Upper lobe of left lung (tissue), 4 donors: ENCODE data around the gene AZGP1.

Source experiments
- POLR2A ChIP-seq, 4 donors: fragments of 450-650 bp; IDR thresholded peaks; one replicate each; pipeline ENCODE4 v1.5.1; 2016 to 2017; ENCODE audit warnings: antibody characterized with exemption in 4 of 4, mild to moderate bottlenecking in 2 of 4
- TF ChIP-seq, protein P1 (sequence below), 6 experiments: fragments of 450-650 bp in 4 of 6; fragments of 200-600 bp in 2 of 6; sonication (generic) in 2 of 6; IDR thresholded peaks; one replicate each; pipeline ENCODE4 v1.5.1; 2016 to 2019; ENCODE audit warnings: antibody characterized with exemption in 6 of 6

GRCh38 chr7:100003711-100004661, 28.2 kb upstream of the AZGP1 start:
- TF ChIP-seq POLR2A (IDR thresholded peaks at IDR 0.05) = no peak
- TF ChIP-seq, protein P1, sequence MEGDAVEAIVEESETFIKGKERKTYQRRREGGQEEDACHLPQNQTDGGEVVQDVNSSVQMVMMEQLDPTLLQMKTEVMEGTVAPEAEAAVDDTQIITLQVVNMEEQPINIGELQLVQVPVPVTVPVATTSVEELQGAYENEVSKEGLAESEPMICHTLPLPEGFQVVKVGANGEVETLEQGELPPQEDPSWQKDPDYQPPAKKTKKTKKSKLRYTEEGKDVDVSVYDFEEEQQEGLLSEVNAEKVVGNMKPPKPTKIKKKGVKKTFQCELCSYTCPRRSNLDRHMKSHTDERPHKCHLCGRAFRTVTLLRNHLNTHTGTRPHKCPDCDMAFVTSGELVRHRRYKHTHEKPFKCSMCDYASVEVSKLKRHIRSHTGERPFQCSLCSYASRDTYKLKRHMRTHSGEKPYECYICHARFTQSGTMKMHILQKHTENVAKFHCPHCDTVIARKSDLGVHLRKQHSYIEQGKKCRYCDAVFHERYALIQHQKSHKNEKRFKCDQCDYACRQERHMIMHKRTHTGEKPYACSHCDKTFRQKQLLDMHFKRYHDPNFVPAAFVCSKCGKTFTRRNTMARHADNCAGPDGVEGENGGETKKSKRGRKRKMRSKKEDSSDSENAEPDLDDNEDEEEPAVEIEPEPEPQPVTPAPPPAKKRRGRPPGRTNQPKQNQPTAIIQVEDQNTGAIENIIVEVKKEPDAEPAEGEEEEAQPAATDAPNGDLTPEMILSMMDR (IDR thresholded peaks at IDR 0.05) = no peak
